Cardiac fibroblast (primary cell): ENCODE results near the gene COL7A1.

Source experiments
- DNase-seq, 2 donors: peaks; one replicate each; pipeline versions ENCODE4 v3.0.0 to v3.0.0-alpha.2; 2010; ENCODE audit warnings: low read depth in 2 of 2
- H3K4me3 ChIP-seq, 2 donors: replicated peaks in 1 of 2; 1 replicate in 1 of 2; 2 replicates in 1 of 2; pipeline ENCODE4 v1.5.1; 2011; ENCODE audit warnings: low read depth in 2 of 2, low read length in 2 of 2, mild to moderate bottlenecking in 2 of 2, moderate library complexity in 1 of 2
- CTCF ChIP-seq: IDR thresholded peaks from one replicate; pipeline ENCODE4 v1.5.1; 2011; ENCODE audit warnings: low read depth, mild to moderate bottlenecking, low read length, inconsistent platforms

Gene COL7A1

DNA sequence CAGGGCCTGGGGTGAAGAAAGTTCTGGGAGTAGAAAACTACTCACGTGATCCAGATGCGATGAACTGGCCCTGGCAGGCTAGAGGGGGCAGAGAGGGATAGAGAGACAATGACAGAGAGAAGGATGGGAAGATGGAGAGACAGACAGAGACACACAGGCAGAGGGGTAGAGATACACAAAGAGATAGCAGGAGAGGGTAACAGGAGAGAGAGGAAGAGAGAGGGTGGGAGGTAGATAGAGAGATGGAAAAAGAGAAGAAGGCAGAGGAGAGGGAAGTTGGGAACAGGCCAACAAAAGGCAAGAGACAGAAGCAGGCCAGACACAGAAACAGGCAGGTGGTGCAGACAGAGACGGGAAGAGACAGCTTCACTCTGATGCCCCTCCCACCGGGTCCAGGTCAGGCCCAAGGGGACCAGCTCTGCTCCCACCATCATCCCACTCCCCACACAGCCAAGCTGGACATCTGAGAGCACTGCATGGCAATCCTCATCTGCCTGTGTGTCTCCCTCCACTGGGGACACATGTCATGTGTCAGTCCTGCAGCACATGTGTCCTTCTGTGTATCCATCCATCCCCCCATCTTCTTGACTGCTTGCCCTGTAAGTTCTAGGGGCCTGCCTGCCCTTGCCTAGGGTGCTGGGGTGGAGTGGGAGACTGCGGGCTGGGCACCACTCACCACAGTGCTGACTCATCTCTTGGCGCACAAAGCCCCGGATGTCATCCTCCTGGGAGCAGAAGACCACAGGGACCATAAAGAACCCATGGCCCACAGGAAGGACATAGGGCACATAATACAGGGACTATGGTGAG lies 29.3 kb downstream of the COL7A1 start:
- DNase-seq: peak; percentile 62 to 82
- H3K4me3 ChIP-seq: no peak overlapping the region
- TF ChIP-seq CTCF: no peak

DNA sequence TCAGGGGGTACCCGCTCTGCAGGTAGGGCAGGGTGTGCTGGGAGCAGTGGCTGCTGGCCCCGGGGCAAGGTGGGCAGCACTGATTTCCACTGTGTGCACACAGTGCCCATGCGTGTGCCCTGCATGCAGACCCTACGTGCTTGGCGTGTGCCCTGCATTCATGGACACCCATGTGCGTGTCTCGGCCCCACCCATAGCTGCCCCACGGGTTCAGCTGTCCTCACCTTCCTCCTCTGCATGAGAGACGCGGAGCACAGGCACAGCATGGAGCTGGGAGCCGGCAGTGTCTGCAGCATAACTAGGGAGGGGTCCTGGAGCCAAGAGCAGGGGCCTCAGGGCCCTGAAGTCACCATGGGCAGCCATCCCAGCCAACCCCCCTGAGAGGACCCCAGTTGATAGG lies 29.9 kb downstream of the COL7A1 start:
- no peak overlapping the region for H3K4me3 ChIP-seq
- no peak for TF ChIP-seq CTCF
- no peak for DNase-seq

DNA sequence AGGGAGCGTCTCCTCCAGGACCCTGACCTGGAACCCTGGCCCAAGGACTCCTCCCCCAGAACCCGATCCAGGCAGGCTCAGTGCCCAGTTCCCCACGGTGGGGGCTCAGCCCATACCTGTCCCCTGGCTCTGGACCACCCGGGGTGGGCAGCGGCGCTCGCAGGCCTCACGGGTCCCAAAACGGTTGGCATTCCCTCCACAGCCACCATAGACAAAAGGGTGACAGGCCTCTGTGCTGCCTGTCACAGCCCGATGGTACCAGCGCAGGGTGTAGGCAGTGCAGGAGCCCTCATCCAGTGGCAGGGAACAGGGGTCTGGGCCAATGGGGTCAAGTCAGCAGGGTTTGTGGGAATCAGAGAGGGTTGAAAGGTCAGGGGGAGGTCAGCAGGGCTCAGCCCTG lies 30.5 kb downstream of the COL7A1 start:
- no peak overlapping the region for H3K4me3 ChIP-seq
- DNase-seq: no peak
- no peak for TF ChIP-seq CTCF

DNA sequence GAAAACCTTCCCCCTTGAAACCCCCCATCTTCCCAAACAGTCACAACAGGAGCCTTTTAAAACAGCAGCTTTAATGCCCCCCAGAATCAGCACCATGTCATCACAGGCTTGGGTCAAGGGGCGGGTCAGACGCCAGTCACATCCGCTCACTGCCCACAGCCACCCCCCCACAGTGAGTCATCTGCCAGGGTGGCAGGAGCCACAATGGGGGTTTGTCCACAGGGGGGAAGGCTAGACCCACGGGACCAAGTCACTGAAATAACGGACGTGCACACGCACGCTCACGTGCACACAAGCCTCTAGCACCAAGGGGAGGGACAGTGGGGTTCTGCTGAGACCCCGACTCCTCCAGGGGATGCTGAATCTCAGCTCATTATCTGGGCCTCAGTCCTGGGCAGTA lies 31.1 kb downstream of the COL7A1 start:
- no peak overlapping the region for H3K4me3 ChIP-seq
- TF ChIP-seq CTCF: no peak
- DNase-seq: peak; percentile 67 to 80

DNA sequence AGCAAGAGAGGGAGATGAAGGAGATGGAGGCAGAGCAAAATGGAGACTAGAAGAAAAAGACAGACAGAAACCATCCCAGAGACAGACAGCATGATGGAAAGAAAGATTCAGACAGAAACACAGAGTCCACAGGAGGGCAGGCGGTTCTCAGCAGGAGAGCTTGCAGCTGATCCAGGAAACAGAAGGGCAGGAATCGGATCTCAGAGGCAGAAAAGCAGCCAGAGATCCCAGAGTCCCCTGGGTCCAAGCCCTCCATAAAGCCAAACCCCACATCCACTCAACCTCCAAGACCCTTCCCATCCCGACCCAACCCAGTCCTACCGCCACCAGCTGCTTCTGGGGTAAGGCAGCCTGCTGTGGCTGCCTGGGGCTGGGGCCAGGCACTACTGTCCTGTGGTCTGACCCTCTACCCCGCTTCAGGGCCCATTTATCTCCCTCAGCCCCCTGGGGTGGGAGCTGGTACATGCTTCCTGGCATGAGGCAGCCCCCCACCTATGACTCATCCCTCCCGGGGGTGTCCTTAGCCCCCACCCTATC lies 31.7 kb downstream of the COL7A1 start, which contains the start of gene UCN2:
UCN2 (minus strand) TSS at position 400 of the 537 bp plus-strand sequence. CDS start 657 bp downstream, outside the sequence.
- TF ChIP-seq CTCF: no peak
- peak; percentile 49 to 62 for DNase-seq
- no peak within 1 kb of the TSS for H3K4me3 ChIP-seq

GRCh38 chr3:48562367-48563095 lies 32.6 kb downstream of the COL7A1 start:
- no peak for TF ChIP-seq CTCF
- no peak for DNase-seq
- H3K4me3 ChIP-seq: no peak overlapping the region
